ENCODE results near the gene ZEB1.
"Not testable (repeated sequence)": the region's sequence is repeated elsewhere in the genome, so short reads cannot be mapped to it uniquely, and the experiment has no call there.

The ZEB1 gene

GRCh38 chr10:31557854-31558253, 238.8 kb downstream of the ZEB1 start:
- WGBS (ENCODE audit: extremely low coverage, insufficient coverage, low lambda C conversion rate): no CpG with 5 or more reads among the region's 1 CpG

GRCh38 chr10:31568252-31568861, 249.3 kb downstream of the ZEB1 start:
- not testable (repeated sequence) for H3K79me1 ChIP-seq (ENCODE audit: low read length); H3K23ac ChIP-seq (ENCODE audit: low read length)

More at GRCh38 chr10:31557854-31558253, 238.8 kb downstream of the ZEB1 start:
- Histone ChIP-seq H3K79me1 (ENCODE audit: low read length) (no peaks in the 10 kb centered on the region), H3K79me2 (ENCODE audit: control insufficient read depth, insufficient read depth, low read length) (no peaks in the 10 kb centered on the region), H3K9ac (ENCODE audit: low read length) (no peak overlapping the region), H3K4me1 (ENCODE audit: control insufficient read depth, low read depth, low read length) (no peaks in the 10 kb centered on the region), H2AK5ac (ENCODE audit: low read length) (no peak overlapping the region), H2BK5ac (ENCODE audit: low read length) (no peak overlapping the region), H3K27ac (ENCODE audit: low read depth, low read length) (no peak overlapping the region), H3K56ac (ENCODE audit: low read length) (no peak overlapping the region), H3K23ac (ENCODE audit: low read length) (no peak overlapping the region), H3K4me2 (ENCODE audit: low read length) (no peak overlapping the region), H2BK120ac (ENCODE audit: low read depth, low read length) (no peak overlapping the region), H4K8ac (ENCODE audit: low read depth, low read length) (no peak overlapping the region), H3K36me3 (ENCODE audit: control insufficient read depth, insufficient read depth, low read length) (no peaks in the 10 kb centered on the region), H3K18ac (ENCODE audit: low read length) (no peak overlapping the region), H4K5ac (ENCODE audit: low read length) (no peak overlapping the region), H3K27me3 (ENCODE audit: insufficient read depth, low read length, poor library complexity) (no peaks in the 10 kb centered on the region), H3K4ac (ENCODE audit: low read depth, low read length) (no peak overlapping the region), H3K4me3 (ENCODE audit: low read length) (no peak overlapping the region), H2BK15ac (replicated peaks; ENCODE audit: low read depth) (no peak overlapping the region)
- no peak for DNase-seq

GRCh38 chr10:31574577-31574976, 255.6 kb downstream of the ZEB1 start:
- WGBS (ENCODE audit: extremely low coverage, insufficient coverage, low lambda C conversion rate): no CpG with 5 or more reads among the region's 2 CpGs
- Histone ChIP-seq H3K4me2 (ENCODE audit: low read length) (no peak overlapping the region), H3K4me1 (ENCODE audit: control insufficient read depth, low read depth, low read length) (no peaks in the 10 kb centered on the region), H3K79me1 (ENCODE audit: low read length) (no peaks in the 10 kb centered on the region), H3K4me3 (ENCODE audit: low read length) (no peak overlapping the region), H2AK5ac (ENCODE audit: low read length) (no peak overlapping the region), H4K5ac (ENCODE audit: low read length) (no peak overlapping the region), H3K27ac (ENCODE audit: low read depth, low read length) (no peak overlapping the region), H3K4ac (ENCODE audit: low read depth, low read length) (no peak overlapping the region), H3K79me2 (ENCODE audit: control insufficient read depth, insufficient read depth, low read length) (no peaks in the 10 kb centered on the region), H3K9ac (ENCODE audit: low read length) (no peak overlapping the region), H2BK5ac (ENCODE audit: low read length) (no peak overlapping the region), H3K27me3 (ENCODE audit: insufficient read depth, low read length, poor library complexity) (no peaks in the 10 kb centered on the region), H3K56ac (ENCODE audit: low read length) (no peak overlapping the region), H2BK120ac (ENCODE audit: low read depth, low read length) (no peak overlapping the region), H3K23ac (ENCODE audit: low read length) (no peak overlapping the region), H2BK15ac (replicated peaks; ENCODE audit: low read depth) (no peak overlapping the region), H3K36me3 (ENCODE audit: control insufficient read depth, insufficient read depth, low read length) (no peaks in the 10 kb centered on the region), H4K8ac (ENCODE audit: low read depth, low read length) (no peak overlapping the region), H3K18ac (ENCODE audit: low read length) (no peak overlapping the region)
- no peak for DNase-seq

More at GRCh38 chr10:31568252-31568861, 249.3 kb downstream of the ZEB1 start:
- H3K56ac ChIP-seq (ENCODE audit: low read length); H3K4me1 ChIP-seq (ENCODE audit: control insufficient read depth, low read depth, low read length); H3K9ac ChIP-seq (ENCODE audit: low read length); H2BK15ac ChIP-seq (replicated peaks; ENCODE audit: low read depth); H2BK5ac ChIP-seq (ENCODE audit: low read length); H3K79me2 ChIP-seq (ENCODE audit: control insufficient read depth, insufficient read depth, low read length); H4K8ac ChIP-seq (ENCODE audit: low read depth, low read length); H3K4me2 ChIP-seq (ENCODE audit: low read length); H3K18ac ChIP-seq (ENCODE audit: low read length); H3K36me3 ChIP-seq (ENCODE audit: control insufficient read depth, insufficient read depth, low read length); DNase-seq; H2BK120ac ChIP-seq (ENCODE audit: low read depth, low read length); H3K27ac ChIP-seq (ENCODE audit: low read depth, low read length); H2AK5ac ChIP-seq (ENCODE audit: low read length); H4K5ac ChIP-seq (ENCODE audit: low read length); H3K4me3 ChIP-seq (ENCODE audit: low read length); H3K4ac ChIP-seq (ENCODE audit: low read depth, low read length); H3K27me3 ChIP-seq (ENCODE audit: insufficient read depth, low read length, poor library complexity): not testable (repeated sequence)
- no CpG with 5 or more reads among the region's 3 CpGs for WGBS (ENCODE audit: extremely low coverage, insufficient coverage, low lambda C conversion rate)

- H2AK5ac ChIP-seq (ENCODE audit: low read length): no peak overlapping the region
- WGBS (ENCODE audit: extremely low coverage, insufficient coverage, low lambda C conversion rate): no CpG with 5 or more reads among the region's 3 CpGs
- H3K27ac ChIP-seq (ENCODE audit: low read depth, low read length): no peak overlapping the region
- no peaks in the 10 kb centered on the region for H3K36me3 ChIP-seq (ENCODE audit: control insufficient read depth, insufficient read depth, low read length)
- H3K4me3 ChIP-seq (ENCODE audit: low read length): no peak overlapping the region
- DNase-seq: no peak
- no peak overlapping the region for H3K18ac ChIP-seq (ENCODE audit: low read length)
- no peak overlapping the region for H3K23ac ChIP-seq (ENCODE audit: low read length)
- no peaks in the 10 kb centered on the region for H3K27me3 ChIP-seq (ENCODE audit: insufficient read depth, low read length, poor library complexity)
- H3K4me1 ChIP-seq (ENCODE audit: control insufficient read depth, low read depth, low read length): peaks cover 7% of the 10 kb centered on the region
- no peak overlapping the region for H3K4ac ChIP-seq (ENCODE audit: low read depth, low read length)
- no peak overlapping the region for H3K9ac ChIP-seq (ENCODE audit: low read length)
- no peak overlapping the region for H4K5ac ChIP-seq (ENCODE audit: low read length)
- no peaks in the 10 kb centered on the region for H3K79me1 ChIP-seq (ENCODE audit: low read length)
- no peak overlapping the region for H2BK15ac ChIP-seq (replicated peaks; ENCODE audit: low read depth)
- no peak overlapping the region for H4K8ac ChIP-seq (ENCODE audit: low read depth, low read length)
- H3K4me2 ChIP-seq (ENCODE audit: low read length): no peak overlapping the region
- no peak overlapping the region for H2BK120ac ChIP-seq (ENCODE audit: low read depth, low read length)
- H3K56ac ChIP-seq (ENCODE audit: low read length): no peak overlapping the region
- no peak overlapping the region for H2BK5ac ChIP-seq (ENCODE audit: low read length)
- H3K79me2 ChIP-seq (ENCODE audit: control insufficient read depth, insufficient read depth, low read length): no peaks in the 10 kb centered on the region
Measured at GRCh38 chr10:31578181-31578852, 259.3 kb downstream of the ZEB1 start.

GRCh38 chr10:31578951-31579350, 259.9 kb downstream of the ZEB1 start:
- no peak overlapping the region for H3K56ac ChIP-seq (ENCODE audit: low read length)
- H2BK5ac ChIP-seq (ENCODE audit: low read length): no peak overlapping the region
- peaks cover 12% of the 10 kb centered on the region for H3K4me1 ChIP-seq (ENCODE audit: control insufficient read depth, low read depth, low read length)
- no peak overlapping the region for H3K18ac ChIP-seq (ENCODE audit: low read length)
- H3K79me2 ChIP-seq (ENCODE audit: control insufficient read depth, insufficient read depth, low read length): no peaks in the 10 kb centered on the region
- H3K79me1 ChIP-seq (ENCODE audit: low read length): no peaks in the 10 kb centered on the region
- H3K4me3 ChIP-seq (ENCODE audit: low read length): no peak overlapping the region
- no peak overlapping the region for H2AK5ac ChIP-seq (ENCODE audit: low read length)
- no CpG with 5 or more reads among the region's 4 CpGs for WGBS (ENCODE audit: extremely low coverage, insufficient coverage, low lambda C conversion rate)
- H3K9ac ChIP-seq (ENCODE audit: low read length): no peak overlapping the region
- H3K23ac ChIP-seq (ENCODE audit: low read length): no peak overlapping the region
- H4K8ac ChIP-seq (ENCODE audit: low read depth, low read length): no peak overlapping the region
- H4K5ac ChIP-seq (ENCODE audit: low read length): no peak overlapping the region
- H3K36me3 ChIP-seq (ENCODE audit: control insufficient read depth, insufficient read depth, low read length): no peaks in the 10 kb centered on the region
- DNase-seq: no peak
- no peak overlapping the region for H3K27ac ChIP-seq (ENCODE audit: low read depth, low read length)
- H3K27me3 ChIP-seq (ENCODE audit: insufficient read depth, low read length, poor library complexity): no peaks in the 10 kb centered on the region
- no peak overlapping the region for H3K4ac ChIP-seq (ENCODE audit: low read depth, low read length)
- no peak overlapping the region for H2BK15ac ChIP-seq (replicated peaks; ENCODE audit: low read depth)
- no peak overlapping the region for H3K4me2 ChIP-seq (ENCODE audit: low read length)
- no peak overlapping the region for H2BK120ac ChIP-seq (ENCODE audit: low read depth, low read length)
